Caco-2 (cell line): Measurements from ENCODE around the gene ERP44. TPM values are rescaled to one million over a fixed set of nuclear protein-coding genes. Genes with fewer than 3 reads are reported as not detected.
A peak's percentile ranks its signal among the peaks of the same experiment; 100 is the strongest.

ENCODE experiments used
- BruUV-seq: library from RNA; stranded (reverse); fragments of 400-500 nt; replicated peaks from 2 replicates; lab custom pipeline; 2021; lab: Mats Ljungman, UMichigan
- CTCF ChIA-PET: fragments of 300-600 bp; sonication (Branson Sonifier 250); formaldehyde crosslinking; loops from one replicate; lab custom pipeline; 2022; ENCODE audit warnings: antibody characterized with exemption; lab: Charles Lee
- POLR2A ChIA-PET: fragments of 300-600 bp; sonication (Branson Sonifier 250); formaldehyde crosslinking; loops from one replicate; lab custom pipeline; 2022; ENCODE audit warnings: antibody characterized with exemption; lab: Charles Lee
- DNase-seq, 2 experiments: peaks; one replicate each; pipeline versions ENCODE4 v3.0.0 to v3.0.0-alpha.2; 2020 to 2022
- H3K27me3 ChIP-seq: replicated peaks from 2 replicates; pipeline ENCODE4 v1.6.0; 2011; ENCODE audit warnings: low read length; ENCODE audit not compliant: control insufficient read depth, insufficient read depth
- H3K36me3 ChIP-seq: 2 replicates; pipeline ENCODE4 v1.5.1; 2011; ENCODE audit warnings: low read length; ENCODE audit not compliant: control insufficient read depth, insufficient read depth
- H3K4me1 ChIP-seq: fragments of 250-450 bp; sonication (Bioruptor Pico); 2 replicates; pipeline ENCODE4 v1.5.1; 2020; ENCODE audit warnings: mild to moderate bottlenecking
- H3K4me3 ChIP-seq: 2 replicates; pipeline ENCODE4 v1.5.1; 2011; ENCODE audit warnings: low read depth, mild to moderate bottlenecking, control low read depth, low read length
- H3K9me3 ChIP-seq: fragments of 250-450 bp; sonication (Bioruptor Pico); 2 replicates; pipeline ENCODE4 v1.5.1; 2020; ENCODE audit warnings: mild to moderate bottlenecking, moderate library complexity
- H3K27ac Mint-ChIP-seq: one replicate; pipeline ENCODE4 v1.8.0; 2022; ENCODE audit warnings: mixed read lengths; ENCODE audit not compliant: unreplicated experiment
- H3K27me3 Mint-ChIP-seq: one replicate; pipeline ENCODE4 v1.8.0; 2022; ENCODE audit warnings: mixed read lengths; ENCODE audit not compliant: insufficient read depth, unreplicated experiment
- H3K36me3 Mint-ChIP-seq: one replicate; pipeline ENCODE4 v1.8.0; 2022; ENCODE audit warnings: mild to moderate bottlenecking, mixed read lengths; ENCODE audit not compliant: insufficient read depth, unreplicated experiment
- H3K4me1 Mint-ChIP-seq: one replicate; pipeline ENCODE4 v1.8.0; 2022; ENCODE audit warnings: low read depth, mixed read lengths; ENCODE audit not compliant: unreplicated experiment
- H3K4me3 Mint-ChIP-seq: one replicate; pipeline ENCODE4 v1.8.0; 2022; ENCODE audit warnings: mild to moderate bottlenecking, moderate library complexity, mixed read lengths; ENCODE audit not compliant: unreplicated experiment
- H3K9me3 Mint-ChIP-seq: one replicate; pipeline ENCODE4 v1.8.0; 2022; ENCODE audit warnings: mixed read lengths; ENCODE audit not compliant: unreplicated experiment
- intact Hi-C: fragments of 100-400 bp; cut with micrococcal nuclease; formaldehyde crosslinking; loops from one replicate; pipeline ENCODE4 v1.10.0; 2022; ENCODE audit not compliant: unreplicated experiment
- total RNA-seq: library from RNA; stranded (reverse); gene quantifications from 2 replicates; pipeline ENCODE4 v1.2.3, GENCODE V29; 2022
- TF ChIP-seq, protein P1 (sequence below), 2 experiments: fragments of 200-600 bp in 1 of 2; IDR thresholded peaks; 1 replicate in 1 of 2; 2 replicates in 1 of 2; pipeline versions ENCODE4 v1.5.1 to v1.8.0; 2011 to 2022; ENCODE audit warnings: antibody characterized with exemption in 1 of 2, control low read depth in 1 of 2, inconsistent platforms in 1 of 2, low read depth in 1 of 2, low read length in 1 of 2, mild to moderate bottlenecking in 1 of 2, moderate library complexity in 1 of 2; ENCODE audit not compliant: insufficient read depth in 1 of 2, severe bottlenecking in 1 of 2, unreplicated experiment in 1 of 2

The ERP44 gene
- total RNA-seq, 1 experiment from 2014 or later = 25.6 TPM

GRCh38 chr9:100013573-100013972 is 85.2 kb downstream of the ERP44 start:
- no peaks in the 10 kb centered on the region for H3K4me1 ChIP-seq
- ChIA-PET POLR2A (no interaction called here), CTCF (no interaction called here)
- intact Hi-C loops = loop anchor here (5.0 kb wide), 2 partner anchors 831 to 851 kb away; no protein-coding TSS in a partner anchor
- H3K9me3 Mint-ChIP-seq = peaks cover 10% of the 10 kb centered on the region
- TF ChIP-seq, protein P1, sequence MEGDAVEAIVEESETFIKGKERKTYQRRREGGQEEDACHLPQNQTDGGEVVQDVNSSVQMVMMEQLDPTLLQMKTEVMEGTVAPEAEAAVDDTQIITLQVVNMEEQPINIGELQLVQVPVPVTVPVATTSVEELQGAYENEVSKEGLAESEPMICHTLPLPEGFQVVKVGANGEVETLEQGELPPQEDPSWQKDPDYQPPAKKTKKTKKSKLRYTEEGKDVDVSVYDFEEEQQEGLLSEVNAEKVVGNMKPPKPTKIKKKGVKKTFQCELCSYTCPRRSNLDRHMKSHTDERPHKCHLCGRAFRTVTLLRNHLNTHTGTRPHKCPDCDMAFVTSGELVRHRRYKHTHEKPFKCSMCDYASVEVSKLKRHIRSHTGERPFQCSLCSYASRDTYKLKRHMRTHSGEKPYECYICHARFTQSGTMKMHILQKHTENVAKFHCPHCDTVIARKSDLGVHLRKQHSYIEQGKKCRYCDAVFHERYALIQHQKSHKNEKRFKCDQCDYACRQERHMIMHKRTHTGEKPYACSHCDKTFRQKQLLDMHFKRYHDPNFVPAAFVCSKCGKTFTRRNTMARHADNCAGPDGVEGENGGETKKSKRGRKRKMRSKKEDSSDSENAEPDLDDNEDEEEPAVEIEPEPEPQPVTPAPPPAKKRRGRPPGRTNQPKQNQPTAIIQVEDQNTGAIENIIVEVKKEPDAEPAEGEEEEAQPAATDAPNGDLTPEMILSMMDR (IDR thresholded peaks at IDR 0.05; ENCODE audit: insufficient read depth in 1 of 2, low read depth in 1 of 2, low read length in 1 of 2, severe bottlenecking in 1 of 2, unreplicated experiment in 1 of 2) = no peak
- no peaks in the 10 kb centered on the region for H3K36me3 ChIP-seq
- no peak overlapping the region for H3K4me3 ChIP-seq
- H3K27me3 ChIP-seq = no peaks in the 10 kb centered on the region
- no peak overlapping the region for H3K27ac Mint-ChIP-seq
- H3K27me3 Mint-ChIP-seq = no peaks in the 10 kb centered on the region
- no TSS peak for BruUV-seq
- no peaks in the 10 kb centered on the region for H3K4me1 Mint-ChIP-seq
- peaks cover 21% of the 10 kb centered on the region for H3K36me3 Mint-ChIP-seq
- peaks cover 7% of the 10 kb centered on the region for H3K9me3 ChIP-seq
- DNase-seq = no peak
- H3K4me3 Mint-ChIP-seq = no peak overlapping the region

DNA sequence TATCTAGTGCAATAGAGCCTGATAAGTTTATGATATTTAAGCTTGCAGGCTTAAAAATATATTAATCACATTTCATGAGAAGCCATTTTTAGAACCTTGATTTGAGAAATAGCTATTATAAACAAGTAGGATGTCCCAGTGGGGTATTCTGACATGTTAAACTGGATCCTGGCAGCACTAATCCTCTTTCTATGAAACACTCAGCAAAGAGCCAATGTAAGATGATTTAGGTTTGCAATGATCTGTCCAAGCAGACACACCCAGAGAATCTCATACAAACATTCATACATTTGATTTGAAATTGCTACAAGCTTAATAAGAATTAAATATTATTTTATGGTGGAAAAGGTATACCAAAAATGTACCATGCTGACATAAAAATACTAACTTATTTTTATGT is 86.5 kb downstream of the ERP44 start:
- no peaks in the 10 kb centered on the region for H3K4me1 Mint-ChIP-seq
- CTCF ChIA-PET = no interaction called here
- BruUV-seq = no TSS peak
- no peaks in the 10 kb centered on the region for H3K4me1 ChIP-seq
- H3K9me3 ChIP-seq = peaks cover 7% of the 10 kb centered on the region
- no peak overlapping the region for H3K4me3 Mint-ChIP-seq
- POLR2A ChIA-PET = no interaction called here
- no peaks in the 10 kb centered on the region for H3K27me3 ChIP-seq
- H3K27me3 Mint-ChIP-seq = no peaks in the 10 kb centered on the region
- DNase-seq = no peak
- H3K27ac Mint-ChIP-seq = no peak overlapping the region
- peaks cover 10% of the 10 kb centered on the region for H3K9me3 Mint-ChIP-seq
- no peaks in the 10 kb centered on the region for H3K36me3 ChIP-seq
- intact Hi-C loops = loop anchor here (5.0 kb wide), 2 partner anchors 830 to 850 kb away; no protein-coding TSS in a partner anchor
- TF ChIP-seq, protein P1 (IDR thresholded peaks at IDR 0.05; ENCODE audit: insufficient read depth in 1 of 2, low read depth in 1 of 2, low read length in 1 of 2, severe bottlenecking in 1 of 2, unreplicated experiment in 1 of 2) = no peak
- H3K36me3 Mint-ChIP-seq = peaks cover 21% of the 10 kb centered on the region
- no peak overlapping the region for H3K4me3 ChIP-seq

- peak in 1 of 2 experiments; percentile 47 for DNase-seq
- no peak overlapping the region for H3K4me3 Mint-ChIP-seq
Observed at GRCh38 chr9:100011062-100011681, 87.6 kb downstream of the ERP44 start.

More at GRCh38 chr9:100011062-100011681, 87.6 kb downstream of the ERP44 start:
- H3K4me1 ChIP-seq = no peaks in the 10 kb centered on the region
- Mint-ChIP-seq H3K4me1 (no peaks in the 10 kb centered on the region), H3K36me3 (peaks cover 21% of the 10 kb centered on the region), H3K27me3 (no peaks in the 10 kb centered on the region), H3K27ac (no peak overlapping the region), H3K9me3 (peaks cover 10% of the 10 kb centered on the region)
- TF ChIP-seq, protein P1 (IDR thresholded peaks at IDR 0.05; ENCODE audit: insufficient read depth in 1 of 2, low read depth in 1 of 2, low read length in 1 of 2, severe bottlenecking in 1 of 2, unreplicated experiment in 1 of 2) = peak; percentile 39 to 51
- no peak overlapping the region for H3K4me3 ChIP-seq
- BruUV-seq = no TSS peak
- intact Hi-C loops = loop anchor here (1.0 to 5.0 kb wide), 3 partner anchors 204 to 849 kb away; no protein-coding TSS in a partner anchor
- no peaks in the 10 kb centered on the region for H3K27me3 ChIP-seq
- H3K9me3 ChIP-seq = peaks cover 7% of the 10 kb centered on the region
- ChIA-PET POLR2A (no interaction called here), CTCF (interaction anchor here (0.7 to 0.9 kb wide), 2 partner anchors 64 to 826 kb away, joined by 4 to 5 read pairs; no protein-coding TSS in a partner anchor)
- no peaks in the 10 kb centered on the region for H3K36me3 ChIP-seq
